ENCODE results near the gene SPTA1.
A peak's percentile ranks its signal among the peaks of the same experiment; 100 is the strongest.

Gene SPTA1

DNA sequence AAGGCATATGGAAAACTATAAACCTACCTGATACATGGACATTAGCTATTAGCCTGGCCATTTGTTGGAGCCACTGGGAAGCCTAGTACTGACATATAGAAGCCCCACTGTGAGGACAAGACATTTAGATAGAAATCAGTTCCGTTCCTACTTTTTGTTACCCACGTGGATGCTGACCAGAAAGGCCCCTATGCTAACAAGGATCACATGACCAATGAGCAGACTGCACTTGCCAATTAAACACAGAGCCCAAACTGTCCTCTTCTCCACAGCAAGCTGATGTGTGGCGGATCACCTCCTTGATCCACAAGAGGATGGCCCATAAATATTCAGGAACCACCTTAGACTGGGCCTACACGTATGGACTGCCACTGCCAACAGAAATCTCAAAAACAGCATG lies 45.2 kb upstream of the SPTA1 start:
- no peak for DNase-seq
- no peaks in the 10 kb centered on the region for H3K79me2 ChIP-seq (ENCODE audit: low read length)
- no peaks in the 10 kb centered on the region for H3F3A ChIP-seq (ENCODE audit: insufficient read depth, low read length)
- 0 out of 2 replicates have a peak, but pooled peaks cover 3% of the 10 kb centered on the region for H3K9me2 ChIP-seq (replicated peaks; ENCODE audit: insufficient read depth, low read length)
- TF ChIP-seq EZH2 (optimal IDR thresholded peaks at IDR 0.05; ENCODE audit: low read depth, low read length) (no peak), EZH2phosphoT487 (IDR thresholded peaks at IDR 0.05; ENCODE audit: low read length) (no peak)
- TF ChIP-seq, protein P1, sequence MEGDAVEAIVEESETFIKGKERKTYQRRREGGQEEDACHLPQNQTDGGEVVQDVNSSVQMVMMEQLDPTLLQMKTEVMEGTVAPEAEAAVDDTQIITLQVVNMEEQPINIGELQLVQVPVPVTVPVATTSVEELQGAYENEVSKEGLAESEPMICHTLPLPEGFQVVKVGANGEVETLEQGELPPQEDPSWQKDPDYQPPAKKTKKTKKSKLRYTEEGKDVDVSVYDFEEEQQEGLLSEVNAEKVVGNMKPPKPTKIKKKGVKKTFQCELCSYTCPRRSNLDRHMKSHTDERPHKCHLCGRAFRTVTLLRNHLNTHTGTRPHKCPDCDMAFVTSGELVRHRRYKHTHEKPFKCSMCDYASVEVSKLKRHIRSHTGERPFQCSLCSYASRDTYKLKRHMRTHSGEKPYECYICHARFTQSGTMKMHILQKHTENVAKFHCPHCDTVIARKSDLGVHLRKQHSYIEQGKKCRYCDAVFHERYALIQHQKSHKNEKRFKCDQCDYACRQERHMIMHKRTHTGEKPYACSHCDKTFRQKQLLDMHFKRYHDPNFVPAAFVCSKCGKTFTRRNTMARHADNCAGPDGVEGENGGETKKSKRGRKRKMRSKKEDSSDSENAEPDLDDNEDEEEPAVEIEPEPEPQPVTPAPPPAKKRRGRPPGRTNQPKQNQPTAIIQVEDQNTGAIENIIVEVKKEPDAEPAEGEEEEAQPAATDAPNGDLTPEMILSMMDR (IDR thresholded peaks at IDR 0.05; ENCODE audit: low read length), result no peak
- H3K9me3 ChIP-seq (replicated peaks; ENCODE audit: insufficient read depth, low read length), result no peaks in the 10 kb centered on the region
- no peak overlapping the region for H2AFZ ChIP-seq (ENCODE audit: low read length)
- H3K4me2 ChIP-seq (ENCODE audit: low read depth, low read length), result no peak overlapping the region
- no peaks in the 10 kb centered on the region for H3K36me3 ChIP-seq (replicated peaks; ENCODE audit: insufficient read depth, low read length)
- H4K20me1 ChIP-seq (ENCODE audit: insufficient read depth, low read length), result no peaks in the 10 kb centered on the region
- H3K27ac ChIP-seq (ENCODE audit: low read length), result no peak overlapping the region
- H3K4me3 ChIP-seq (ENCODE audit: low read length), result no peak overlapping the region
- no peaks in the 10 kb centered on the region for H3K27me3 ChIP-seq (replicated peaks; ENCODE audit: insufficient read depth, low read length)
- 0 out of 2 replicates have a peak, but pooled peaks cover 4% of the 10 kb centered on the region for H3K4me1 ChIP-seq (ENCODE audit: low read length)
- H3K9ac ChIP-seq (ENCODE audit: low read length), result no peak overlapping the region

GRCh38 chr1:158730453-158730852 lies 43.9 kb upstream of the SPTA1 start:
- no peak overlapping the region for H2AFZ ChIP-seq (ENCODE audit: low read length)
- H3K4me3 ChIP-seq (ENCODE audit: low read length), result no peak overlapping the region
- no peaks in the 10 kb centered on the region for H3K9me3 ChIP-seq (replicated peaks; ENCODE audit: insufficient read depth, low read length)
- peak overlapping the region; percentile 12 for H3K4me2 ChIP-seq (ENCODE audit: low read depth, low read length)
- H3F3A ChIP-seq (ENCODE audit: insufficient read depth, low read length), result no peaks in the 10 kb centered on the region
- no peaks in the 10 kb centered on the region for H3K27me3 ChIP-seq (replicated peaks; ENCODE audit: insufficient read depth, low read length)
- H3K79me2 ChIP-seq (ENCODE audit: low read length), result no peaks in the 10 kb centered on the region
- H3K9me2 ChIP-seq (replicated peaks; ENCODE audit: insufficient read depth, low read length), result 0 out of 2 replicates have a peak, but pooled peaks cover 3% of the 10 kb centered on the region
- H3K9ac ChIP-seq (ENCODE audit: low read length), result no peak overlapping the region
- H3K36me3 ChIP-seq (replicated peaks; ENCODE audit: insufficient read depth, low read length), result no peaks in the 10 kb centered on the region
- H4K20me1 ChIP-seq (ENCODE audit: insufficient read depth, low read length), result no peaks in the 10 kb centered on the region
- DNase-seq, result no peak
- 0 out of 2 replicates have a peak, but pooled peaks cover 4% of the 10 kb centered on the region for H3K4me1 ChIP-seq (ENCODE audit: low read length)
- no peak overlapping the region for H3K27ac ChIP-seq (ENCODE audit: low read length)
- no peak for TF ChIP-seq EZH2 (optimal IDR thresholded peaks at IDR 0.05; ENCODE audit: low read depth, low read length)
- TF ChIP-seq, protein P1 (IDR thresholded peaks at IDR 0.05; ENCODE audit: low read length), result no peak
- TF ChIP-seq EZH2phosphoT487 (IDR thresholded peaks at IDR 0.05; ENCODE audit: low read length), result no peak

DNA sequence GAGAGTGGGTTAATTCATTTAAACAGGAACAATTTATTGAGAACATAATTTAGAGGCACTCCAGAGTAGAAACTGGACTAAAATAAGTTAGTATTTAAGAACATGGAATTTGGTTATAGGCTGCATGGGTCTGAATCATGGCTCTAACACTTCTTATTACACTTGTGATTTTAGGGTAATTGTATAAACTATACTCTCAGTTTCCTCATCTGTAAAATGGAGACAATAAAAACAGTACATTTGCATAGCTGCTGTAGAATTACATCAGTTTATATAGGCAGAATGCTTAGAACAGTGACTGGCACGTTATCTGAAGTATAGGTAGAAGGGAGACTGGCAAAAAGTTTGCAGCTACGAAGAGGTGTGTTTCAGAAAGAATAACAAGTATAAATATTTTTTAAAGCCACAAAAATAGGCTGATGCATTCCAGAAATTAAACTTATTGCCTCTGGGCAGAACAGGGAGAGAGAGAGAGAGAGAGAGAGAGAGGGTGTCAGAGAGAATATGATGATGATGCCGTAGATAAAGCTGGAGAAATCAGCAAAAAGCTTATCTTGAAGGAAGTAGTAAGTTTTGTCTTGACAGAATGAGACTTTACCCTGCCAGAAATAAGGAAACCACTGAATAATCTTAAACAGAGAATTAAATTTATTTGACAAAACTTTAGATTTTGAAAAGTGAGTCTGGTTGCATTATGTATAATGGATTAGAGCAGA lies 42.2 kb upstream of the SPTA1 start:
- no peaks in the 10 kb centered on the region for H3K27me3 ChIP-seq (replicated peaks; ENCODE audit: insufficient read depth, low read length)
- H3K9me2 ChIP-seq (replicated peaks; ENCODE audit: insufficient read depth, low read length), result no peaks in the 10 kb centered on the region

More for the DNA sequence above, 42.2 kb upstream of the SPTA1 start:
- Histone ChIP-seq H4K20me1 (ENCODE audit: insufficient read depth, low read length) (no peaks in the 10 kb centered on the region), H3K9me3 (replicated peaks; ENCODE audit: insufficient read depth, low read length) (no peaks in the 10 kb centered on the region), H3K4me2 (ENCODE audit: low read depth, low read length) (no peak overlapping the region), H3K79me2 (ENCODE audit: low read length) (no peaks in the 10 kb centered on the region), H3K9ac (ENCODE audit: low read length) (no peak overlapping the region), H3F3A (ENCODE audit: insufficient read depth, low read length) (no peaks in the 10 kb centered on the region), H3K4me3 (ENCODE audit: low read length) (no peak overlapping the region), H2AFZ (ENCODE audit: low read length) (no peak overlapping the region), H3K4me1 (ENCODE audit: low read length) (0 out of 2 replicates have a peak, but pooled peaks cover 4% of the 10 kb centered on the region), H3K27ac (ENCODE audit: low read length) (no peak overlapping the region), H3K36me3 (replicated peaks; ENCODE audit: insufficient read depth, low read length) (no peaks in the 10 kb centered on the region)
- no peak for TF ChIP-seq EZH2 (optimal IDR thresholded peaks at IDR 0.05; ENCODE audit: low read depth, low read length)
- TF ChIP-seq, protein P1 (IDR thresholded peaks at IDR 0.05; ENCODE audit: low read length), result no peak
- no peak for TF ChIP-seq EZH2phosphoT487 (IDR thresholded peaks at IDR 0.05; ENCODE audit: low read length)
- DNase-seq, result no peak
